Smooth muscle cell (in vitro differentiated cells): ENCODE data around the gene CLCN1. TPM values are rescaled to one million over a fixed set of nuclear protein-coding genes. Genes with fewer than 3 reads are reported as not detected.
A peak's percentile ranks its signal among the peaks of the same experiment; 100 is the strongest.

Experiments used
- DNase-seq: peaks from one replicate; lab custom pipeline; 2025; ENCODE audit not compliant: unreplicated experiment; lab: John Stamatoyannopoulos, UW
- H2AFZ ChIP-seq: fragments of 200-600 bp; sonication (generic); 2 replicates; pipeline ENCODE4 v1.6.0; 2016; ENCODE audit warnings: antibody characterized with exemption, low read depth, mild to moderate bottlenecking
- H3F3A ChIP-seq: fragments of 200-600 bp; sonication (generic); 2 replicates; pipeline ENCODE4 v1.6.0; 2017; ENCODE audit warnings: antibody characterized with exemption, low read depth
- H3K27ac ChIP-seq: fragments of 200-600 bp; sonication (generic); 2 replicates; pipeline ENCODE4 v1.5.1; 2016; ENCODE audit warnings: low read depth, mild to moderate bottlenecking
- H3K27me3 ChIP-seq: fragments of 200-600 bp; sonication (generic); 2 replicates; pipeline ENCODE4 v1.6.1; 2016; ENCODE audit warnings: low read depth, mild to moderate bottlenecking
- H3K36me3 ChIP-seq: fragments of 200-600 bp; sonication (generic); 2 replicates; pipeline ENCODE4 v1.5.1; 2016; ENCODE audit warnings: low read depth
- H3K4me1 ChIP-seq: fragments of 200-600 bp; sonication (generic); 2 replicates; pipeline ENCODE4 v1.5.1; 2016; ENCODE audit warnings: low read depth
- H3K4me2 ChIP-seq: fragments of 200-600 bp; sonication (generic); 2 replicates; pipeline ENCODE4 v1.6.0; 2016; ENCODE audit warnings: mild to moderate bottlenecking
- H3K4me3 ChIP-seq: fragments of 200-600 bp; sonication (generic); 2 replicates; pipeline ENCODE4 v1.5.1; 2016; ENCODE audit warnings: mild to moderate bottlenecking
- H3K79me2 ChIP-seq: fragments of 200-600 bp; sonication (generic); 2 replicates; pipeline ENCODE4 v1.6.0; 2016; ENCODE audit warnings: low read depth, mild to moderate bottlenecking
- H3K9ac ChIP-seq: fragments of 200-600 bp; sonication (generic); 2 replicates; pipeline ENCODE4 v1.6.0; 2016; ENCODE audit warnings: low read depth
- H3K9me3 ChIP-seq: fragments of 200-600 bp; sonication (generic); replicated peaks from 2 replicates; pipeline ENCODE4 v1.5.1; 2016; ENCODE audit warnings: low read depth
- H4K20me1 ChIP-seq: fragments of 200-600 bp; sonication (generic); 2 replicates; pipeline ENCODE4 v1.6.0; 2016; ENCODE audit warnings: low read depth
- WGBS: methylation state at CpG from one replicate; pipeline ENCODE4 v1.1.7; 2016; ENCODE audit warnings: low lambda C conversion rate; 5-methylcytosine and 5-hydroxymethylcytosine counted together
- polyA plus RNA-seq: library from polyadenylated mRNA; unstranded; fragments of >200 nt; fragmentation: Nextera tagmentation; extraction: Ambion mirVana; gene quantifications from 2 replicates; pipeline ENCODE4 v1.2.1, GENCODE V29; 2016
- total RNA-seq: library from RNA; depleted of rRNA; stranded (reverse); fragments of >200 nt; gene quantifications from 2 replicates; pipeline ENCODE4 v1.2.3, GENCODE V29; 2014
- TF ChIP-seq, protein P1 (sequence below): fragments of 200-600 bp; sonication (generic); IDR thresholded peaks from 2 replicates; pipeline ENCODE4 v1.5.1; 2017; ENCODE audit warnings: borderline replicate concordance, mild to moderate bottlenecking, antibody characterized with exemption; ENCODE audit not compliant: insufficient read depth, poor library complexity, severe bottlenecking

CLCN1 gene
- total and polyA plus RNA-seq, 2 experiments from 2014 or later, result not detected

DNA sequence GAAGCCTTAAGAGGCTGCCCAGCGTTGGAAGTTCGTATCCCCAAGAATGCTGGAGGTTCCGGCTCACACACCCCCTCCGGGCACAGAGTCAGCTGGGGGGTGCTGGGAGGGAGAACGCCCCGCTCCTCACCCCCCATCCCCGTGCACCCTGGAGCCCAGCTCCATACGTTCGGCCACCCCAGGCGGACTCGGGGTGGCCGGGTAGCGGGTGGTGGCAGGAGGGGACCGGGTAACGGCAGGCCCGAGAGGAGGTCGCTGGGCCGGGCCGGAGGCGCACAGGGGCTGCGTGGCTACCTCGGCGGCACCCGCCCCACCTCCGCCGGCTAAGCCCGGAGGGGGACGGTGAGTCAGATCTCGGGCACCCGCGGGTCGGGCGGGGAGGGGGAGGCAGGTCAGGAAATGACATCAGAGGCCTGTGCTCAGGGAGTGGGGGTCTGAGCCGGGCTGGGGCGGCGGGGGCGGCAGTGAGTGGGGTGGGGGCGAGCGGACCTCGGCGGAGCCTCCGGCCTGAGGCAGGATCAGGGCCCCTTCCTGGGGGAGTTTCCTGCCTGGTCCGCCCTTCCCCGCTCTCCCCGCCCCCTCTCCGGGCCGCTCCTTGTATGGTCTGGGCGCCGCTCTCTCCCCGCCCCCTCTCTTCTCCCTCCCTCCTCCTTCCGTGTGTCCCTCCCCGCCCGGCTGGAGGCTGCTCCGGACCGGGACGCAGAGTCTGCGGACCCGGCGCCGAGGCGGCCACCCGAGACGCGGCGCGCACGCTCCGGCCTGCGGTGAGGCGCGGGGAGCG is 64.9 kb downstream of the CLCN1 start, which contains the start of gene ZYX:
TSS of gene ZYX (plus strand) at position 700 of the 781 bp plus-strand sequence. CDS start 227 bp downstream, outside the sequence.
- DNase-seq, result peak; percentile 99
- H3K36me3 ChIP-seq, result no peaks in the 10 kb centered on the region
- peaks cover 30% of the 10 kb centered on the region for H3F3A ChIP-seq
- H3K9ac ChIP-seq, result peak within 1 kb of the TSS; percentile 96
- H3K4me1 ChIP-seq, result peaks cover 38% of the 10 kb centered on the region
- H4K20me1 ChIP-seq, result peaks cover 45% of the 10 kb centered on the region
- WGBS, result under 1% methylated on average over 25 of the region's 72 CpGs
- TF ChIP-seq, protein P1, sequence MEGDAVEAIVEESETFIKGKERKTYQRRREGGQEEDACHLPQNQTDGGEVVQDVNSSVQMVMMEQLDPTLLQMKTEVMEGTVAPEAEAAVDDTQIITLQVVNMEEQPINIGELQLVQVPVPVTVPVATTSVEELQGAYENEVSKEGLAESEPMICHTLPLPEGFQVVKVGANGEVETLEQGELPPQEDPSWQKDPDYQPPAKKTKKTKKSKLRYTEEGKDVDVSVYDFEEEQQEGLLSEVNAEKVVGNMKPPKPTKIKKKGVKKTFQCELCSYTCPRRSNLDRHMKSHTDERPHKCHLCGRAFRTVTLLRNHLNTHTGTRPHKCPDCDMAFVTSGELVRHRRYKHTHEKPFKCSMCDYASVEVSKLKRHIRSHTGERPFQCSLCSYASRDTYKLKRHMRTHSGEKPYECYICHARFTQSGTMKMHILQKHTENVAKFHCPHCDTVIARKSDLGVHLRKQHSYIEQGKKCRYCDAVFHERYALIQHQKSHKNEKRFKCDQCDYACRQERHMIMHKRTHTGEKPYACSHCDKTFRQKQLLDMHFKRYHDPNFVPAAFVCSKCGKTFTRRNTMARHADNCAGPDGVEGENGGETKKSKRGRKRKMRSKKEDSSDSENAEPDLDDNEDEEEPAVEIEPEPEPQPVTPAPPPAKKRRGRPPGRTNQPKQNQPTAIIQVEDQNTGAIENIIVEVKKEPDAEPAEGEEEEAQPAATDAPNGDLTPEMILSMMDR, result no peak
- H3K79me2 ChIP-seq, result peaks cover 62% of the 10 kb centered on the region
- no peaks in the 10 kb centered on the region for H3K27me3 ChIP-seq
- peak within 1 kb of the TSS; percentile 100 for H3K4me3 ChIP-seq
- peak within 1 kb of the TSS; percentile 85 for H3K4me2 ChIP-seq
- H2AFZ ChIP-seq, result no peak within 1 kb of the TSS
- H3K9me3 ChIP-seq, result no peaks in the 10 kb centered on the region
- H3K27ac ChIP-seq, result peak within 1 kb of the TSS; percentile 97

DNA sequence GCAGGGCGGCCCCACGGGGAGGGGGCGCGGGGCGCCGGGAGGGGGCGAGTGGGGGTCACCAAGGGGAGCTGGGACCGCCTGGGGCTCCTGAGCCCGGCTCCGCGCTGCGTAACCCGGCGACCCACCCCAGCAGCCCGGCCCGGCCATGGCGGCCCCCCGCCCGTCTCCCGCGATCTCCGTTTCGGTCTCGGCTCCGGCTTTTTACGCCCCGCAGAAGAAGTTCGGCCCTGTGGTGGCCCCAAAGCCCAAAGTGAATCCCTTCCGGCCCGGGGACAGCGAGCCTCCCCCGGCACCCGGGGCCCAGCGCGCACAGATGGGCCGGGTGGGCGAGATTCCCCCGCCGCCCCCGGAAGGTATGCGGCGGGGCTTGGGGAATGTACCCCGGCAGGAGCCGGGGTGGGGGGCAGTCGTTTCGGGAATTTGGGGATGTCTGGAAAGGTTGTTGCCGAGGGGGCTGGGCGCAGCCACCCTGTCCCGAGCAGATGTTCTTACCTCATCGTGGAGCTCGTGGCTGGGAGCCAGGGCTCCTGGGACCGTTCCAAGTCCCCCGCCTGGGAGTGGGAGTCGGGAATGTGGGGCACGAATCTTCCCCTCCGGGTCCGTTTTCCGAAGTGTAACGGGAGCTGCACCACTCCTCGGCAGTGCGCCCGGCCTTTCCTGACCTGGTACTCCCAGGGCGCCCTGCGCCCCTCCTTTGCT is 65.7 kb downstream of the CLCN1 start:
- H3K36me3 ChIP-seq, result no peaks in the 10 kb centered on the region
- peaks cover 52% of the 10 kb centered on the region for H4K20me1 ChIP-seq
- H3K27ac ChIP-seq, result peak overlapping the region; percentile 97
- H3K79me2 ChIP-seq, result peaks cover 68% of the 10 kb centered on the region
- H3F3A ChIP-seq, result peaks cover 30% of the 10 kb centered on the region
- H3K27me3 ChIP-seq, result no peaks in the 10 kb centered on the region
- peak; percentile 36 for DNase-seq
- H3K9ac ChIP-seq, result peak overlapping the region; percentile 96
- H3K9me3 ChIP-seq, result no peaks in the 10 kb centered on the region
- peak overlapping the region; percentile 100 for H3K4me3 ChIP-seq
- H3K4me2 ChIP-seq, result peak overlapping the region; percentile 85
- TF ChIP-seq, protein P1, result no peak
- WGBS, result 2% methylated on average over 27 of the region's 64 CpGs
- H2AFZ ChIP-seq, result no peak overlapping the region
- peaks cover 38% of the 10 kb centered on the region for H3K4me1 ChIP-seq

- Histone ChIP-seq H3K79me2 (peaks cover 75% of the 10 kb centered on the region), H3K9ac (peak overlapping the region; percentile 96), H3K9me3 (no peaks in the 10 kb centered on the region), H3K4me1 (peaks cover 38% of the 10 kb centered on the region), H3F3A (peaks cover 35% of the 10 kb centered on the region), H3K36me3 (no peaks in the 10 kb centered on the region), H4K20me1 (peaks cover 59% of the 10 kb centered on the region), H3K4me3 (peak overlapping the region; percentile 100), H3K27ac (peak overlapping the region; percentile 97), H3K4me2 (peak overlapping the region; percentile 85), H2AFZ (no peak overlapping the region), H3K27me3 (no peaks in the 10 kb centered on the region)
- TF ChIP-seq, protein P1, result no peak
- WGBS, result 8% methylated on average over 18 of the region's 21 CpGs
- DNase-seq, result no peak
Measured at GRCh38 chr7:143382126-143382790, 66.3 kb downstream of the CLCN1 start.
